ENCODE data around the gene CPOX. TPM values are rescaled to one million over a fixed set of nuclear protein-coding genes. Genes with fewer than 3 reads are reported as not detected.

CPOX gene
- total and polyA plus RNA-seq, 10 of the 15 experiments (the other 5 are each of a cell fraction or from before 2014, with no cell fraction given): 40.7 to 72.6 (median 64.5) TPM

GRCh38 chr3:98548544-98548943, 44.9 kb downstream of the CPOX start (continued):
- TF ChIP-seq PKNOX1 (IDR thresholded peaks at IDR 0.05) (no peak), BHLHE40 (IDR thresholded peaks at IDR 0.05; ENCODE audit: borderline replicate concordance in 1 of 2, low read depth in 2 of 2, low read length in 1 of 2) (no peak), PAX8 (IDR thresholded peaks at IDR 0.05) (no peak), SMARCA5 (IDR thresholded peaks at IDR 0.05) (no peak), SIN3A (IDR thresholded peaks at IDR 0.05; ENCODE audit: low read depth, low read length) (no peak), SPI1 (IDR thresholded peaks at IDR 0.05; ENCODE audit: borderline replicate concordance, insufficient read depth, low read depth, low read length) (peak; percentile 36; the same call in 1 of the 2 replicates), HCFC1 (IDR thresholded peaks at IDR 0.05; ENCODE audit: low read length) (no peak), ZZZ3 (IDR thresholded peaks at IDR 0.05; ENCODE audit: control insufficient read depth, insufficient read length, low read depth) (no peak), IRF4 (IDR thresholded peaks at IDR 0.05; ENCODE audit: low read depth, low read length) (no peak), TCF12 (IDR thresholded peaks at IDR 0.05; ENCODE audit: low read depth, low read length) (no peak), ASH2L (IDR thresholded peaks at IDR 0.05; ENCODE audit: borderline replicate concordance, low read depth) (no peak), ATF7 (IDR thresholded peaks at IDR 0.05; ENCODE audit: low read depth) (no peak), CREB1 (IDR thresholded peaks at IDR 0.05; ENCODE audit: low read depth) (no peak), IKZF2 (IDR thresholded peaks at IDR 0.05) (peak in 1 of 2 experiments; percentile 26; a peak in 2 of 4 replicates), FOS (IDR thresholded peaks at IDR 0.05; ENCODE audit: borderline replicate concordance, extremely low read depth, insufficient read length) (no peak), SMC3 (IDR thresholded peaks at IDR 0.05; ENCODE audit: borderline replicate concordance, low read length) (no peak), WRNIP1 (IDR thresholded peaks at IDR 0.05; ENCODE audit: borderline replicate concordance, low read depth, low read length) (no peak), ESRRA (IDR thresholded peaks at IDR 0.05; ENCODE audit: low read length) (no peak), LARP7 (IDR thresholded peaks at IDR 0.05) (no peak)

Data from GM12878 (cell line).